Effector CD8-positive, alpha-beta T cell (primary cell): ENCODE measurements around the gene TSKS.

Experiments
- DNase-seq: peaks from one replicate; lab custom pipeline; 2025; lab: John Stamatoyannopoulos, UW
- total RNA-seq, 4 experiments: gene quantifications; one replicate each; lab custom pipeline; 2026; lab: John Stamatoyannopoulos, UW

The TSKS gene
- total RNA-seq = 0 to 0.53 (median 0.28) reads per million in 4 experiments

- no peak for DNase-seq
These were observed at the start of gene TSKS for GRCh38 chr19:49763230-49763629. Gene TSKS (minus strand): TSS chr19:49763306. CDS start chr19:49763247, 59 bp downstream.

DNA sequence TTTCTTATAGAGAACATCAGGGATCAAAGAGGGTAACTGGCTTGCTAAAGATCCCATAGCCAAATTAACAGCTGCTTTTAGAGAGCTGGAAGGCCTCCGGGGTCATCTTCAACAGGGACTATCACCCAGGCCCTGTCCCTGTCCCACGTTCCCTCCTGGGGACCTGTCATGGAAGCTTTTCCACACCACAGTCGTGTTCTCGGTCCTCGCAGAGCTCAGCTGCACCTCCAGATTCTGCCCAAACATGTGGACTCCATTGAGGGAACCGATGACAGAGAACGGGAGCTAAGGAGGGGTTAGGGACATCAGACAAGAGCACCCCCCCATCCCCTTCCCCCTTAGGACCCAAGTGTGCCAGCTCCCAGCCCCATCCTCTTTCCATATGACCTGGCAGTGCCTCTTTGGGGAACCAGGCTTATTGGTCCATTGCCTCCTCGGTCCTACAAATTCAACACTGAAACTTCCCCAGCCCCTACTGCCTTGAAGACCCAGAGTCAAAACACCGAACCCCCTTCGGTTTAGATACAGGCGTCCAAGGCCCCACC lies 49.4 kb upstream of the TSKS start:
- no peak for DNase-seq

- no peak for DNase-seq
These were observed 48.2 kb upstream of the TSKS start for GRCh38 chr19:49811328-49811727.

GRCh38 chr19:49809941-49810389 lies 46.9 kb upstream of the TSKS start:
- no peak for DNase-seq

DNA sequence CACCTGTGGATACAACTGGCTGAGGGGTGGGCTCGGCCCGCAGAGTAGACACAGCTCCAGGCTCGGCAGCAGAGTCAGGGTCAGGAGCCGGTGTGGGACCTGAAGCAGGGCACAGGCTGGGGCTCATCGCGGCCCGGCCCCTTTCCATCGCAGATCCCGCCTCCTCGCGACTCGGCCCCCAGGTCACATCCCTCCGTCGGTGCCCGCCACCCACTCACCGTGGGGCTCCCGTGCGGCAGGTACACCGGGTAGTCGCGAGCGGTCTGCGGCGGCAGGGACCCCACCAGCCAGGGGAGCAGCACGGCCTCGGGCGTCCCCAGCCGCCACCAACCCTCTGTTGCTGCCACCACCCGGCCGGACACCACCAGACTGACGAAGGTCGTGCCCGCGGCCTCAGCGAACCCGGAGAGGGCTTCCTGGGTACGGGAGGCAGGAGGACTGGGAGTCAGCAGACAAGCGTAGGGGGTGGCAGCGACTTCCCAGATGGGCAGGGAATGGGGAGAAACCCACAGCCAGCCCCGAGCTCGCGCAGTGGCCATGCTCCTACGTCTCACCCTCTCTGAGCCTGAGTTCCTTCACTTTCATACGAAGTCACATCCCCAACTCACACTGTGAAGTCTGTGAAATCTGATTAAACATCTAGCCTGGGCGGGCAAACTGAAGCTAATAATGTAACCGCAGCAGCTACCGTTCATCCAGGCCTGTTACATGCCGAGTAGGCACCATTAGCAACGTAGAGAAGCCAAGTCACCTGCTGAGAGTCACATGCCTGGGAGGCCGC lies 46.2 kb upstream of the TSKS start:
- DNase-seq = peak; percentile 25

DNA sequence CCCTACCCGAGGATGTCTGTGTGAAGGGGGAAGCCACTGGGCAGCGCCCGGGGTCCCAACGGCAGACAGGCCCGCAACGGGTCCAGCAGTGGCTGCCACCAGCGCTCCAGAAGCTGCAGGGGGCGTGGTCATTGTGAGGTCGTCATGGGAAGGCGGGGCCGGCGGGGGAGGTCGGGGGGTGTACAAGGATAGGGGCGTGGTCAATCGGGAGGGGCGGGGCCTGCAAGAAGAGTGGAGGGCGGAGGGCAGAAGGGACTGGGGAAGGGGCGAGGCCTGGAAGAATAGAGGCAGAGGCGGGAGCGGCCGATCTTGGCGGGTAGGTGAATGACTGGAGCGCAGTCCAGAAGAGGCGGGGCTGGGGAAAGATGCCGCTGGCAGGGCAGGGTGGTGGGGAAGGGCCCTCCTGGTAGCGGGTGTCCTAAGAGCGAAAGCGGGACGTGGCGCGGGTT lies 45.6 kb upstream of the TSKS start:
- peak; percentile 77 for DNase-seq

DNA sequence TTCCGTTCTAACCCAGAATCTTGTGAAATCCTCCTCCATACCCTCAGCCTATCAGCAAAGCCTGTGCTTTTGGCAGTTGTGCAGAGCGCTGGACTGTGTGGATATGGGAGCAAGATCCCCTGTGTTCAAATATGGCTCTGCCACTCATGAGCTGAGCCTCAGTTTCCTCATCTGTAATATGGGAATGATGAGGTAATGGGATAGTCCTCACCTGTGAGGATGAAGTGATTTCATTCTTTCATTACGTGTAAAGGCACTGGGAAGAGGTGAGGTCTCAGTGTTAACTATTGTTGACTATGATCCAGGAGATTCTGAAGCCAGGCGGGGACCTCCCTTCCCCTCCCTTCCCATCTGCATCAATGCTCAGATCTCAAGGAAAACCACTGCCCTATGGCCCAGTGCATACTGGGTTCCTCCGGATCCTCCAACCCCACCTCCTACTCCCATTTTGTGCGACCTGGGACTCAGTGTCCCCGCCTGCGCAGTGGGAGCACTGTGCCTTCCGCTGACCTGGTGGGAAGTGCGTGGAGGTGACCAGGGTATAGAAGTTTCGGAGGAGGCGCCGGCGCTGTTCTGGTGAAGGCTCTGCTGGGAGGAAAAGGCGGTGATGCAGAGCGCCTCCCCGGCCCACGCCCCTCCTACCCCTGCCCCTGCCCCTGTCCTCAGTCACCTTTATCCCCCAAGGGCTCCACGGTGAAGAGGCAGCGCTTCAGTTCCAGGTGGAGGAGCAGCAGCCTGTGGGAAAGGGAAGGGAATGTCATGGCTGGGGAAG lies 45.0 kb upstream of the TSKS start:
- no peak for DNase-seq

DNA sequence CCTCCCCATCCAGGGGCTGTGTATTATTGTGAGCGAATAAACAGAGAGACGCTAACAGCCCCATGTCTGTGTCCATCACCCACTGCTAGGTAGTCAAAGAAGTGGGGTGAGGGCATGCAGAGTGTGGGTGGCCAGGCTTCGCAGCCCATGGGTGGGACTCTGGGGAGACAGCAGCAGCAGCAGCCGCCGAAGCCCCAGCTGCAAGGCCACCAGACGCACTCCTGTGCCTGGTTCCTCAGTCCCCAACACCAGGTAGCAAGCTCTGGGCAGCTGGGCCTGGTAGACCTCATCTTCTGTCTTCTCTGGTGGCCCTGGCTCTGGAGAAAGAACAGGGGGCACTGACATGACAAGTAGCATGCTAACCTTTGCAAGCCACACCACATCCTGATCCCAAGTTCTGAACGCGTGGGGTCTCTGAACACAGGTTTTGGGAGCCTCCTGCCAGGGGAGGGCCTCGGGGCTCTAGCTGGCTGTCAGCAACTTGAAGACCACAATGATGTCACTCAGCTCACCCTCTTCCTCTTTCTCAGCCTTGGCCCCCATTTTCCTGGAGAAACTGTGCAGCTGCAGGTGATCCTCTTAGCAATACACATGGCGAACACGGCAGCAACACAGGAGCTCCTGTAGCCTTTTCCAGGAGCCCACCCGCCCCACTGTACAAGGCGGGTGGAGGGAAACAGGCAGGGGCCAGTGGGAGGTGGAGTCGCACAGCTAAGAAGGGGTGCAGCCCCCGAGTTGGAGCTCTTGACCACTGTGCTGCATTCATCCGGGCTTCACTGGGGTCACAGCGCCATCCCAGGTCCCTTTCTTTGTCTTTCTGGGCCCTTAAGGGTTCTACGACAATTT lies 44.2 kb upstream of the TSKS start:
- no peak for DNase-seq

GRCh38 chr19:49806620-49806959 lies 43.5 kb upstream of the TSKS start:
- no peak for DNase-seq

GRCh38 chr19:49805822-49806619 lies 42.9 kb upstream of the TSKS start:
- DNase-seq = no peak

GRCh38 chr19:49803529-49803856 lies 40.4 kb upstream of the TSKS start:
- DNase-seq = no peak

DNA sequence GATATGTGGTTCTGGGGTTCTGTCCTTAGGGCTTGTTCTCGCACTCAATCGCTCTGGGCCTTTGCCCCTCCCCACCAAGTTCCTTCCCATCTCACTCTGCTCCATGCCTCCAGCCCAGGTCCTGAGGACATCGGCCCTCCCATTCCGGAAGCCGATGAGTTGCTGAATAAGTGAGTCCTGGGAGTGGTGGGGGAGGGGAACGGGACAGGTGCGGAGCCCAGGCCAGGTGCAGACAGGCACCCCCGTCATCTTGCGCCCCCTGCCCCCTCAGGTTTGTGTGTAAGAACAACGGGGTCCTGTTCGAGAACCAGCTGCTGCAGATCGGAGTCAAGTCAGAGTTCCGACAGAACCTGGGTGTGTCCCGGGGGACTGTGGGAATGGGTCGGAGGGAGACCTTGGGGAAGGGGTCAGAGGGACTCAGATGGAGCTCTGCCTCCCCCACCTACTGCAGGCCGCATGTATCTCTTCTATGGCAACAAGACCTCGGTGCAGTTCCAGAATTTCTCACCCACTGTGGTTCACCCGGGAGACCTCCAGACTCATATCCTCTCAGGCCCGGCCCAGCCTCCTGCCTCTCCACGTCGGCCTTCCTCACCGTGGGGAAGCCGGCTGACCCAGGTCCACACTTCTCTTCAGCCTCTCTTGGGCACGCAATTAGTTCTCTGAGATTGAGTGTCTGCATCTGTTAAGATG lies 39.9 kb upstream of the TSKS start:
- no peak for DNase-seq

DNA sequence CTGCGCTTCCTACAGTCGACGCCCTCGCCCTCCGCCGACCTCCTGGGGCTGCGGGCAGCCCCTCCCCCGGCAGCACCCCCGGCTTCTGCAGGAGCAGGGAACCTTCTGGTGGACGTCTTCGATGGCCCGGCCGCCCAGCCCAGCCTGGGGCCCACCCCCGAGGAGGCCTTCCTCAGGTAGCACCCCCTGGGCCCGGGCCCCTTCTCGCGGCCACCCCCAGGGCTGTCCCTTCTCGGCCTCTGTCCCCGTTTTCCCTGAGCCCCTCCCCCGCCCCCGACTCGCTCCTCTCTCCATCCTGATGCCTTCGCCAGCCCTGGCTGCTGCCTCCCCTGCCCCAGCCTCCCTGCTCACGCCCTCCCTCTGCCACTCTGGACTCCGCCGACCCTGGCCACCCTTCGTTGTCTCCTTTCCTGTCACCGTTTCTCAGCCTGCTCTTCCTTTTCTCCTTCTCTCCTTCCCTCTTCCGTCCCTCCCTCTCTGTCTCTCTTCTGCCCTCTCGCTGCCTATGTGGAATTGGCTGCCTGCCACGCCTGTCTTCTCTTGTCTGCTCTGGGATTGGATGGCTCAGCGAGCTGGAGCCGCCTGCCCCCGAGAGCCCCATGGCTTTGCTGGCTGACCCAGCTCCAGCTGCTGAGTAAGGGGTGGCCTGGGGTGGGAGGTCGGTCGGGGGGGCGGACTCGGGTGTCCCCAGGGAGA lies 39.0 kb upstream of the TSKS start:
- DNase-seq = no peak

GRCh38 chr19:49801401-49801888 lies 38.3 kb upstream of the TSKS start:
- no peak for DNase-seq

DNA sequence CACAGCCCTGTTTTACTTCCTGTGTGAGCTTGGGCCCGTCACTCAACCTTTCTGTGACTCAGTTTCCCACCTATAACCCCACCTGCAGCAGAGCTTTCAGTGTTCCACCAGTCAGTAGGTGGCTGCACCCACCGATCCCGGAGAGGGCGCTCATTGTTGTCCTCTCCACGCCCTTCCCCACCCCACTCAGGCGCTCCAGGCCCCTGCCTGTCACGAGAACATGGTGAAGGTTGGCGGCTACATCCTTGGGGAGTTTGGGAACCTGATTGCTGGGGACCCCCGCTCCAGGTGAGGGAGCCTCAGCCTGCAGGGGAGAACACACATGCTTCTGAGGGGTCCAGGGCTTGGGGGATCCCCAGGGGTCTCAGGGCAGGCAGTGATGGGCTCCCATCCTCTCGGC lies 37.7 kb upstream of the TSKS start:
- DNase-seq = no peak

- no peak for DNase-seq
These were observed 36.8 kb upstream of the TSKS start for GRCh38 chr19:49799798-49800376.

DNA sequence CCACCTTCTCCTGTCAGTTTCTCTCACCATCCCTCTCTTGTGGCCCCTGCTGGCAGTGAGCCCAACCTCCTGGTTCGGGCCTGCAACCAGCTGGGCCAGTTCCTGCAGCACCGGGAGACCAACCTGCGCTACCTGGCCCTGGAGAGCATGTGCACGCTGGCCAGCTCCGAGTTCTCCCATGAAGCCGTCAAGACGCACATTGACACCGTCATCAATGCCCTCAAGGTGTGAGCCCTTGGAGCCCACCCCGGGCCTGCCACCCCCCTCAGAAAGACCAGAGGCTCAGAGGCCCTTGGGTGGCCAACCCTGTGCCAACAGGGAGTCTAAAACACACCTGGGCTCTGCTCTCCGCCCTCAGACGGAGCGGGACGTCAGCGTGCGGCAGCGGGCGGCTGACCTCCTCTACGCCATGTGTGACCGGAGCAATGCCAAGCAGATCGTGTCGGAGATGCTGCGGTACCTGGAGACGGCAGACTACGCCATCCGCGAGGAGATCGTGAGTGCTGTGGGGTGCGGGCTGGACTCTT lies 36.2 kb upstream of the TSKS start:
- DNase-seq = no peak

- DNase-seq = no peak
These were observed 35.5 kb upstream of the TSKS start for GRCh38 chr19:49798574-49798973.

DNA sequence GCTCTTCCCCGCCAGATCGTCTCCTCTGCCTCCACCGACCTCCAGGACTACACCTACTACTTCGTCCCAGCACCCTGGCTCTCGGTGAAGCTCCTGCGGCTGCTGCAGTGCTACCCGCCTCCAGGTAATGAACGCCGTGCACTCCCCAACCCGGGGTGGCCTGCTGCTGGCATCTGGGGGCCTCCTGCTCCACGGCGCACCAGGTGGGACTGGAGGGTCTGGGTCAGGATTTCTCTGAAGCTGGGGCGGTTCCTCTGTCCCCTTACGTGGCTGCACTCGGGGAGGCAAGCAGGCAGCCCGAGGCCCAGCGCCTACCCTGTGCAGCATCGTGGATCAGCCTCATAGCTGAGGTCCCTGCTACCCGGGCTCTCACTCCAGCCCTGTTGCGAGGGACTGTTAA lies 32.5 kb upstream of the TSKS start:
- DNase-seq = no peak
